Neural progenitor cell (in vitro differentiated cells): ENCODE data around the gene NDUFS4. TPM values are rescaled to one million over a fixed set of nuclear protein-coding genes. Genes with fewer than 3 reads are reported as not detected.

Experiments
- DNase-seq: peaks from one replicate; pipeline ENCODE4 v3.0.0-alpha.2; 2016; ENCODE audit warnings: low spot score
- H2AFZ ChIP-seq: fragments of 200-600 bp; sonication (generic); replicated peaks from 2 replicates; pipeline ENCODE4 v1.6.1; 2016; ENCODE audit warnings: antibody characterized with exemption
- H3F3A ChIP-seq: fragments of 200-600 bp; sonication (generic); 2 replicates; pipeline ENCODE4 v1.6.1; 2016; ENCODE audit warnings: antibody characterized with exemption, low read depth
- H3K27ac ChIP-seq: fragments of 200-600 bp; sonication (generic); 2 replicates; pipeline ENCODE4 v1.5.1; 2016; ENCODE audit warnings: mild to moderate bottlenecking
- H3K27me3 ChIP-seq: fragments of 200-600 bp; sonication (generic); 2 replicates; pipeline ENCODE4 v1.6.1; 2016; ENCODE audit warnings: mild to moderate bottlenecking, moderate library complexity
- H3K36me3 ChIP-seq: fragments of 200-600 bp; sonication (generic); 2 replicates; pipeline ENCODE4 v1.5.1; 2016
- H3K4me1 ChIP-seq: fragments of 200-600 bp; sonication (generic); 2 replicates; pipeline ENCODE4 v1.6.1; 2016; ENCODE audit warnings: mixed run types
- H3K4me2 ChIP-seq: fragments of 200-600 bp; sonication (generic); 2 replicates; pipeline ENCODE4 v1.6.1; 2016
- H3K4me3 ChIP-seq: fragments of 200-600 bp; sonication (generic); 2 replicates; pipeline ENCODE4 v1.5.1; 2016
- H3K79me2 ChIP-seq: fragments of 200-600 bp; sonication (generic); 2 replicates; pipeline ENCODE4 v1.6.1; 2016; ENCODE audit warnings: low read depth
- H3K9ac ChIP-seq: fragments of 200-600 bp; sonication (generic); 2 replicates; pipeline ENCODE4 v1.6.1; 2016
- H3K9me3 ChIP-seq: fragments of 200-600 bp; sonication (generic); 2 replicates; pipeline ENCODE4 v1.5.1; 2016; ENCODE audit warnings: low read depth
- H4K20me1 ChIP-seq: fragments of 200-600 bp; sonication (generic); 2 replicates; pipeline ENCODE4 v1.6.1; 2016; ENCODE audit warnings: low read depth
- H3K27ac Mint-ChIP-seq: 3 replicates; pipeline ENCODE4 v1.8.0; 2021; ENCODE audit warnings: mixed read lengths
- H3K27me3 Mint-ChIP-seq: 2 replicates; pipeline ENCODE4 v1.8.0; 2022; ENCODE audit warnings: low read depth, mild to moderate bottlenecking, inconsistent platforms, moderate library complexity, mixed read lengths; ENCODE audit not compliant: insufficient read depth
- H3K36me3 Mint-ChIP-seq: 3 replicates; pipeline ENCODE4 v1.8.0; 2021; ENCODE audit warnings: mixed read lengths
- H3K4me1 Mint-ChIP-seq: 3 replicates; pipeline ENCODE4 v1.8.0; 2021; ENCODE audit warnings: mixed read lengths
- H3K4me3 Mint-ChIP-seq: 3 replicates; pipeline ENCODE4 v1.8.0; 2021; ENCODE audit warnings: mild to moderate bottlenecking, moderate library complexity, mixed read lengths
- H3K9me3 Mint-ChIP-seq: 3 replicates; pipeline ENCODE4 v1.8.0; 2020; ENCODE audit warnings: mixed read lengths
- EZH2 ChIP-seq: fragments of 200-600 bp; sonication (generic); IDR thresholded peaks from 2 replicates; pipeline ENCODE4 v1.6.1; 2017; ENCODE audit warnings: antibody characterized with exemption, mild to moderate bottlenecking, moderate library complexity
- EZH2phosphoT487 ChIP-seq: fragments of 200-600 bp; sonication (generic); IDR thresholded peaks from 2 replicates; pipeline ENCODE4 v1.6.1; 2017; ENCODE audit warnings: antibody characterized with exemption
- total RNA-seq: library from RNA; depleted of rRNA; stranded (reverse); fragments of >200 nt; gene quantifications from 2 replicates; pipeline ENCODE4 v1.2.3, GENCODE V29; 2015; ENCODE audit warnings: low replicate concordance
- TF ChIP-seq, protein P1 (sequence below): fragments of 200-600 bp; sonication (generic); IDR thresholded peaks from 2 replicates; pipeline ENCODE4 v1.5.1; 2017; ENCODE audit warnings: antibody characterized with exemption, mild to moderate bottlenecking

The NDUFS4 gene
- total RNA-seq, 1 donor from 2014 or later, result 183 TPM

DNA sequence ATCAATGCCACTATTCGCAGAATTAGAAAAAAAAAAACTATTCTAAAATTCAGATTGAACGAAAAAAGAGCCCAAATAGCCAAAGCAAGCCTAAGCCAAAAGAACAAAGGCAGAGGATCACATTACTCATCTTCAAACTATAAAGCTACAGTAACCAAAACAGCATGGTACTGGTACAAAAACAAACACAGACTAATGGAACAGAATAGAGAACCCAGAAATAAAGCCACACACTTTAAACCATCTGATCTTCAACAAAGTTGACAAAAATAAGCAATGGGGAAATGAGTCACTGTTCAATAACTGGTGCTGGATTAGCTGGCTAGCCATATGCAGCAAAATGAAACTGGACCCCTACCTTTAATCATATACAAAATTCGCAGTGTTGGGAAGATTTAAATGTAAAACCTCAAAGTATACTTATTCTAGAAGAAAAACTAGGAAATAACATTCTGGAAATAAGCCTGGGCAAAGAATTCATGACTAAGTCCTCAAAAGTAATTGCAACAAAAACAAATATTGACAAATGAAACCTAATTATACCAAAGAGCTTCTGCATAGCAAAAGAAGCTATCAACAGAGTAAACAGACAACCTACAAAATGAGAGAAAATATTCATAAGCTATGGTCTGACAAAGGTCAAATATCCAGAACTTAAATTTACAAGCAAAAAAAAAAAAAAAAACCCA is 153.7 kb downstream of the NDUFS4 start:
- Histone ChIP-seq H3K9me3 (no peaks in the 10 kb centered on the region), H3K27ac (no peak overlapping the region), H4K20me1 (no peaks in the 10 kb centered on the region), H3F3A (no peaks in the 10 kb centered on the region), H2AFZ (no peak overlapping the region), H3K4me2 (no peak overlapping the region), H3K36me3 (peaks cover 3% of the 10 kb centered on the region), H3K79me2 (no peaks in the 10 kb centered on the region), H3K4me3 (no peak overlapping the region), H3K9ac (no peak overlapping the region), H3K4me1 (no peaks in the 10 kb centered on the region), H3K27me3 (no peaks in the 10 kb centered on the region)
- no peak overlapping the region for H3K27ac Mint-ChIP-seq
- no peak for TF ChIP-seq EZH2phosphoT487
- TF ChIP-seq, protein P1, sequence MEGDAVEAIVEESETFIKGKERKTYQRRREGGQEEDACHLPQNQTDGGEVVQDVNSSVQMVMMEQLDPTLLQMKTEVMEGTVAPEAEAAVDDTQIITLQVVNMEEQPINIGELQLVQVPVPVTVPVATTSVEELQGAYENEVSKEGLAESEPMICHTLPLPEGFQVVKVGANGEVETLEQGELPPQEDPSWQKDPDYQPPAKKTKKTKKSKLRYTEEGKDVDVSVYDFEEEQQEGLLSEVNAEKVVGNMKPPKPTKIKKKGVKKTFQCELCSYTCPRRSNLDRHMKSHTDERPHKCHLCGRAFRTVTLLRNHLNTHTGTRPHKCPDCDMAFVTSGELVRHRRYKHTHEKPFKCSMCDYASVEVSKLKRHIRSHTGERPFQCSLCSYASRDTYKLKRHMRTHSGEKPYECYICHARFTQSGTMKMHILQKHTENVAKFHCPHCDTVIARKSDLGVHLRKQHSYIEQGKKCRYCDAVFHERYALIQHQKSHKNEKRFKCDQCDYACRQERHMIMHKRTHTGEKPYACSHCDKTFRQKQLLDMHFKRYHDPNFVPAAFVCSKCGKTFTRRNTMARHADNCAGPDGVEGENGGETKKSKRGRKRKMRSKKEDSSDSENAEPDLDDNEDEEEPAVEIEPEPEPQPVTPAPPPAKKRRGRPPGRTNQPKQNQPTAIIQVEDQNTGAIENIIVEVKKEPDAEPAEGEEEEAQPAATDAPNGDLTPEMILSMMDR, result no peak
- TF ChIP-seq EZH2, result no peak
- H3K36me3 Mint-ChIP-seq, result no peaks in the 10 kb centered on the region
- peaks cover 25% of the 10 kb centered on the region for H3K9me3 Mint-ChIP-seq
- H3K27me3 Mint-ChIP-seq, result no peaks in the 10 kb centered on the region
- no peaks in the 10 kb centered on the region for H3K4me1 Mint-ChIP-seq
- no peak for DNase-seq
- H3K4me3 Mint-ChIP-seq, result no peak overlapping the region

DNA sequence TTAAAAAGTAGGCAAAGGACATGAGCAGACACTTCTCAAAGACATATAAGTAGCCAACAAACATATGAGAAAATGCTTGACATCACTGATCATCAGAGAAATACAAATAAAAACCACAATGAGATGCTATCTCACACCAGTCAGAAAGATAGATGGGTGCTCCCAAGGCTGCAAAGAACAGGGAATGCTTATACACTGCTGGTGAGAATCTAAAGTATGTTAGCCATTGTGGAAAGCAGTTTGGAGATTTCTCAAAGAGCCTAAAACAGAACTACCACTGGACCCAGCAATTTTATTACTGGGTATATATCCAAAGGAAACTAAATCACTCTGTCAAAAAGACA is 154.2 kb downstream of the NDUFS4 start:
- H3K27me3 ChIP-seq, result no peaks in the 10 kb centered on the region
- H2AFZ ChIP-seq, result no peak overlapping the region
- no peak for DNase-seq
- H3K4me3 ChIP-seq, result no peak overlapping the region
- H4K20me1 ChIP-seq, result no peaks in the 10 kb centered on the region
- Mint-ChIP-seq H3K4me1 (no peaks in the 10 kb centered on the region), H3K4me3 (no peak overlapping the region), H3K27ac (no peak overlapping the region), H3K36me3 (no peaks in the 10 kb centered on the region), H3K27me3 (no peaks in the 10 kb centered on the region), H3K9me3 (peaks cover 27% of the 10 kb centered on the region)
- no peak overlapping the region for H3K27ac ChIP-seq
- no peaks in the 10 kb centered on the region for H3K79me2 ChIP-seq
- H3K9me3 ChIP-seq, result no peaks in the 10 kb centered on the region
- TF ChIP-seq EZH2, result no peak
- TF ChIP-seq, protein P1, result no peak
- TF ChIP-seq EZH2phosphoT487, result no peak
- H3K4me2 ChIP-seq, result no peak overlapping the region
- H3F3A ChIP-seq, result no peaks in the 10 kb centered on the region
- peaks cover 1% of the 10 kb centered on the region for H3K36me3 ChIP-seq
- no peaks in the 10 kb centered on the region for H3K4me1 ChIP-seq
- no peak overlapping the region for H3K9ac ChIP-seq

DNA sequence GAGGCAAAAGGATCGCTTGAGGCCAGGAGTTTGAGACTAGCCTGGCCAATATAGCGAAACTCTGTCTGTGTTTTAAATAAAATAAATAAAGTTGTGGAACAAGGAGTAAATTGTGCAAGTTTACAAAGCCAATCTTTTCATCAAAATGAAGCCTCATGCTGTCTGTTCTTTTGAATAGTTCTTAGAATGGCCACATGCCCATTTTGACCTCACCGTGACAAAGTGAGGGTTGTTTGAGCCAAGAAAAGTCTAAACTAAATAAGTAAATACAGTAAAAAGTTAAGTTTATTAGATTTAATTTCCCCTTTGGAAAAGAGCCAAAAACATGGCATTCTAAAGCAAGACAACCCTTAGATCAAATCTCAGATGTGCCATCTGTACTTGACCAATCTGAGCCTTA is 165.7 kb downstream of the NDUFS4 start:
- TF ChIP-seq, protein P1, result no peak
- TF ChIP-seq EZH2, result no peak
- no peak for TF ChIP-seq EZH2phosphoT487
- H3K36me3 ChIP-seq, result no peaks in the 10 kb centered on the region
- Mint-ChIP-seq H3K27me3 (no peaks in the 10 kb centered on the region), H3K36me3 (no peaks in the 10 kb centered on the region), H3K4me1 (no peaks in the 10 kb centered on the region), H3K9me3 (peaks cover 4% of the 10 kb centered on the region), H3K4me3 (no peak overlapping the region), H3K27ac (no peak overlapping the region)
- H3K4me3 ChIP-seq, result no peak overlapping the region
- DNase-seq, result no peak
- H3K4me1 ChIP-seq, result no peaks in the 10 kb centered on the region
- no peak overlapping the region for H3K4me2 ChIP-seq
- H3F3A ChIP-seq, result no peaks in the 10 kb centered on the region
- no peak overlapping the region for H3K27ac ChIP-seq
- no peaks in the 10 kb centered on the region for H3K79me2 ChIP-seq
- H3K9ac ChIP-seq, result no peak overlapping the region
- H3K9me3 ChIP-seq, result no peaks in the 10 kb centered on the region
- H3K27me3 ChIP-seq, result no peaks in the 10 kb centered on the region
- H4K20me1 ChIP-seq, result no peaks in the 10 kb centered on the region
- no peak overlapping the region for H2AFZ ChIP-seq
